ENCODE results near the gene NMRAL1.

The NMRAL1 gene

GRCh38 chr16:4426021-4426684, 48.3 kb downstream of the NMRAL1 start:
- no peaks in the 10 kb centered on the region for H3K27me3 Mint-ChIP-seq (ENCODE audit: low read depth)
- no peaks in the 10 kb centered on the region for H3K9me3 Mint-ChIP-seq
- peaks cover 11% of the 10 kb centered on the region for H3K36me3 Mint-ChIP-seq (ENCODE audit: low read depth)
- H3K27ac Mint-ChIP-seq, result peak overlapping the region; percentile 62 to 100 (median 99)
- peak overlapping the region; percentile 92 to 97 (median 94) for H3K4me3 Mint-ChIP-seq
- H3K4me1 Mint-ChIP-seq, result peaks cover 20% of the 10 kb centered on the region
- TF ChIP-seq, protein P1, sequence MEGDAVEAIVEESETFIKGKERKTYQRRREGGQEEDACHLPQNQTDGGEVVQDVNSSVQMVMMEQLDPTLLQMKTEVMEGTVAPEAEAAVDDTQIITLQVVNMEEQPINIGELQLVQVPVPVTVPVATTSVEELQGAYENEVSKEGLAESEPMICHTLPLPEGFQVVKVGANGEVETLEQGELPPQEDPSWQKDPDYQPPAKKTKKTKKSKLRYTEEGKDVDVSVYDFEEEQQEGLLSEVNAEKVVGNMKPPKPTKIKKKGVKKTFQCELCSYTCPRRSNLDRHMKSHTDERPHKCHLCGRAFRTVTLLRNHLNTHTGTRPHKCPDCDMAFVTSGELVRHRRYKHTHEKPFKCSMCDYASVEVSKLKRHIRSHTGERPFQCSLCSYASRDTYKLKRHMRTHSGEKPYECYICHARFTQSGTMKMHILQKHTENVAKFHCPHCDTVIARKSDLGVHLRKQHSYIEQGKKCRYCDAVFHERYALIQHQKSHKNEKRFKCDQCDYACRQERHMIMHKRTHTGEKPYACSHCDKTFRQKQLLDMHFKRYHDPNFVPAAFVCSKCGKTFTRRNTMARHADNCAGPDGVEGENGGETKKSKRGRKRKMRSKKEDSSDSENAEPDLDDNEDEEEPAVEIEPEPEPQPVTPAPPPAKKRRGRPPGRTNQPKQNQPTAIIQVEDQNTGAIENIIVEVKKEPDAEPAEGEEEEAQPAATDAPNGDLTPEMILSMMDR (IDR thresholded peaks at IDR 0.05; ENCODE audit: unreplicated experiment in 3 of 3), result no peak

GRCh38 chr16:4425378-4426020, 48.9 kb downstream of the NMRAL1 start, which contains the start of gene DNAJA3:
Gene DNAJA3 (plus strand): TSS chr16:4425868. CDS start chr16:4425882, 14 bp downstream.
- Mint-ChIP-seq H3K27ac (peak within 1 kb of the TSS; percentile 99 to 100 (median 100)), H3K9me3 (no peaks in the 10 kb centered on the region), H3K4me3 (peak within 1 kb of the TSS; percentile 92 to 97 (median 94)), H3K4me1 (peaks cover 20% of the 10 kb centered on the region), H3K27me3 (ENCODE audit: low read depth) (peaks cover under 1% of the 10 kb centered on the region), H3K36me3 (ENCODE audit: low read depth) (peaks cover 8% of the 10 kb centered on the region)
- TF ChIP-seq, protein P1 (IDR thresholded peaks at IDR 0.05; ENCODE audit: unreplicated experiment in 3 of 3), result no peak

DNA sequence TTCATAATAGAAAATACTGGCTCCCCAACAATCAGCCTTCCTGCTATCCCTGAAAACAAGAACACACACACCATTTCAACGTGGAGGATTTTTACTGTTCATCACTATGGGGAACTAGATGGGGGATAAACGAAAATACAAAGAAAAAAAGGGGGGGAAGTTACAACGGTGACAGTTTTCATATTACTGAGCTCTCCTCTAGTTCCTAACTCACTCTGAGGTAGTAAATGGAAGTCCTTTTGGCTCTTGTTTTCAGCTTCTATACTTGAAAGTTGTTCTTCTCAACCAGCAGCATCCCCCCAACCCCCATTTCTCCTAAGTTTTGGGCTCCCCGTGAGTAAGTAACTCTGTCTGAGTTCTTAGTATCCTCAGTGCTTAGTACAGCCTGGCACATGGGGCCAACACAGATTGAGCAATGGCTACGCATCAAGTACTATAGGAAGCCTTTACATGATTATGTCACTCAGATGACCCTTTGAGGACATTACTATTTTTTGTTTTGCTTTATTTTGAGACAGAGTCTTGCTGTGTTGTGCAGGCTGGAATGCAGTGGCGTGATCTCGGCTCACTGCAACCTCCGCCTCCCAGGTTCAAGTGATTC, 53.8 kb downstream of the NMRAL1 start:
- peaks cover 8% of the 10 kb centered on the region for H3K4me1 Mint-ChIP-seq
- H3K36me3 Mint-ChIP-seq (ENCODE audit: low read depth), result no peaks in the 10 kb centered on the region
- TF ChIP-seq, protein P1 (IDR thresholded peaks at IDR 0.05; ENCODE audit: unreplicated experiment in 3 of 3), result no peak
- H3K4me3 Mint-ChIP-seq, result peak overlapping the region in 2 of 3 experiments; percentile 5 to 38
- peaks cover 8% of the 10 kb centered on the region for H3K27me3 Mint-ChIP-seq (ENCODE audit: low read depth)
- peak overlapping the region in 2 of 3 experiments; percentile 19 to 33 for H3K27ac Mint-ChIP-seq
- H3K9me3 Mint-ChIP-seq, result no peaks in the 10 kb centered on the region

DNA sequence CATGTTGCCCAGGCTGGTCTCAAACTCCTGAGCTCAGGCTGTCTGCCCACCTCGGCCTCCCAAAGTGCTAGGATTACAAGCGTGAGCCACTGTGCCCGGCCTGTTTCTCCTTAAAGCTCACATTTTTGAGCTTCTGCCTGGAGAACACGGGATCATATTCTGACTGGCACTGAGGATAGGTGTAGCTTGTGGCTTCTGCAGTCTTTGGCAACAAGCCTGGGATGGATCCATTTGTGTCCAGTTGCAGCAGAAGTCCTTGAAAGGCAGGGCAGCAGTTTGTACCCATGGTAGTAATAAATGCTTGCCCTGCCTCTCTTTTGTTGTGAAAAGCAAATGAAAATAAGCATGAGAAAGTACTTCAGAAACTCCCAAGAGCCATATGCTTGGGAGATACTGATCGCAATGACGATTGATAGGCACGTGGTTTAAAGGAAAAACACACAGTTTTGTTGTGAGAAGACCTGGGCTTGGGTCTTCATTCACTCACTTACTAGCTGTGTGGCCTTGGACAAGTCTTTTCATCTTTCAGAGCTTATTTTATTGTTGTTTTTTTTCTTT, 54.9 kb downstream of the NMRAL1 start:
- no peak overlapping the region for H3K27ac Mint-ChIP-seq
- H3K9me3 Mint-ChIP-seq, result no peaks in the 10 kb centered on the region
- TF ChIP-seq, protein P1 (IDR thresholded peaks at IDR 0.05; ENCODE audit: unreplicated experiment in 3 of 3), result no peak
- peaks cover 8% of the 10 kb centered on the region for H3K27me3 Mint-ChIP-seq (ENCODE audit: low read depth)
- peaks cover 14% of the 10 kb centered on the region for H3K4me1 Mint-ChIP-seq
- H3K36me3 Mint-ChIP-seq (ENCODE audit: low read depth), result no peaks in the 10 kb centered on the region
- no peak overlapping the region for H3K4me3 Mint-ChIP-seq

- H3K4me3 Mint-ChIP-seq, result peak within 1 kb of the TSS; percentile 92 to 97 (median 93)
- H3K4me1 Mint-ChIP-seq, result peaks cover 34% of the 10 kb centered on the region
- H3K9me3 Mint-ChIP-seq, result no peaks in the 10 kb centered on the region
- no peaks in the 10 kb centered on the region for H3K36me3 Mint-ChIP-seq (ENCODE audit: low read depth)
- TF ChIP-seq, protein P1 (IDR thresholded peaks at IDR 0.05; ENCODE audit: unreplicated experiment in 3 of 3), result no peak
- H3K27ac Mint-ChIP-seq, result peak within 1 kb of the TSS; percentile 14 to 62 (median 38)
- H3K27me3 Mint-ChIP-seq (ENCODE audit: low read depth), result peaks cover 8% of the 10 kb centered on the region
These were observed 58.0 kb downstream of the NMRAL1 start, which contains the start of gene CORO7 for GRCh38 chr16:4416200-4417032. Gene CORO7 (minus strand): TSS chr16:4416596. CDS start chr16:4416518, 78 bp downstream.
